Activated CD4-positive, alpha-beta T cell treated with anti-CD3 and anti-CD28 coated beads for 36 hours (primary cell): ENCODE data around the gene TRAPPC4. TPM values are rescaled to one million over a fixed set of nuclear protein-coding genes. Genes with fewer than 3 reads are reported as not detected.

Experiments
- ATAC-seq: fragments of 200-7000 bp; cut with Tn5 transposase; one replicate; pipeline ENCODE4 v1.10.0; 2021; ENCODE audit warnings: mild to moderate bottlenecking, moderate library complexity
- CTCF ChIA-PET: fragments of 350-600 bp; sonication (Branson Sonifier 250); formaldehyde crosslinking; loops from one replicate; lab custom pipeline; 2021; ENCODE audit warnings: antibody characterized with exemption; lab: Charles Lee
- POLR2A ChIA-PET: fragments of 350-600 bp; sonication (Branson Sonifier 250); formaldehyde crosslinking; loops from one replicate; lab custom pipeline; 2021; ENCODE audit warnings: antibody characterized with exemption, inconsistent platforms; lab: Charles Lee
- DNase-seq: peaks from one replicate; pipeline ENCODE4 v3.0.0-alpha.2; 2020
- H3K27ac Mint-ChIP-seq: one replicate; pipeline ENCODE4 v1.8.0; 2021; ENCODE audit warnings: mixed read lengths
- H3K27me3 Mint-ChIP-seq: one replicate; pipeline ENCODE4 v1.8.0; 2021; ENCODE audit warnings: mixed read lengths
- H3K36me3 Mint-ChIP-seq: one replicate; pipeline ENCODE4 v1.8.0; 2021; ENCODE audit warnings: low read depth, mixed read lengths
- H3K4me1 Mint-ChIP-seq: one replicate; pipeline ENCODE4 v1.8.0; 2021; ENCODE audit warnings: mixed read lengths
- H3K4me3 Mint-ChIP-seq: one replicate; pipeline ENCODE4 v1.8.0; 2021; ENCODE audit warnings: mild to moderate bottlenecking, moderate library complexity, mixed read lengths
- H3K9me3 Mint-ChIP-seq: one replicate; pipeline ENCODE4 v1.8.0; 2021; ENCODE audit warnings: low read depth, mixed read lengths
- intact Hi-C, 2 experiments: fragments of 100-400 bp; cut with DNase I in 1 of 2; cut with micrococcal nuclease in 1 of 2; formaldehyde crosslinking; loops; one replicate each; pipeline versions ENCODE4 v1.14.2 to v1.15.1; 2022 to 2024; cut with DNase I, micrococcal nuclease
- microRNA-seq: library from miRNA; unstranded; fragments of <30 nt; microRNA quantifications from one replicate; pipeline ENCODE4 v1.2.0, GENCODE V29; 2021; ENCODE audit warnings: borderline replicate concordance
- total RNA-seq, 2 experiments: library from RNA; stranded (reverse); gene quantifications; one replicate each; pipeline ENCODE4 v1.2.3, GENCODE V29; 2021

The TRAPPC4 gene
- total RNA-seq, 2 experiments from 2014 or later = 62.2 to 81.9 TPM

- ChIA-PET POLR2A (interaction anchor here (0.6 to 1.1 kb wide), 2 partner anchors 10 to 135 kb away, joined by 3 to 4 read pairs; no protein-coding TSS in a partner anchor), CTCF (interaction anchor here (0.6 to 3.9 kb wide), 10 partner anchors 10 to 291 kb away, joined by 3 to 16 read pairs (median 3); partner anchors contain the start of gene HINFP)
- Mint-ChIP-seq H3K27me3 (no peaks in the 10 kb centered on the region), H3K4me3 (peak overlapping the region; percentile 4), H3K36me3 (peaks cover 4% of the 10 kb centered on the region), H3K9me3 (no peaks in the 10 kb centered on the region), H3K27ac (peak overlapping the region; percentile 8), H3K4me1 (peaks cover 34% of the 10 kb centered on the region)
- ATAC-seq = peak; percentile 30
- intact Hi-C loops = loop anchor here in 1 of 2 experiments (1.0 kb wide), 1 partner anchor 132 kb away; no protein-coding TSS in a partner anchor
- DNase-seq = peak; percentile 67
Observed at GRCh38 chr11:119065369-119065768, 46.8 kb downstream of the TRAPPC4 start.

DNA sequence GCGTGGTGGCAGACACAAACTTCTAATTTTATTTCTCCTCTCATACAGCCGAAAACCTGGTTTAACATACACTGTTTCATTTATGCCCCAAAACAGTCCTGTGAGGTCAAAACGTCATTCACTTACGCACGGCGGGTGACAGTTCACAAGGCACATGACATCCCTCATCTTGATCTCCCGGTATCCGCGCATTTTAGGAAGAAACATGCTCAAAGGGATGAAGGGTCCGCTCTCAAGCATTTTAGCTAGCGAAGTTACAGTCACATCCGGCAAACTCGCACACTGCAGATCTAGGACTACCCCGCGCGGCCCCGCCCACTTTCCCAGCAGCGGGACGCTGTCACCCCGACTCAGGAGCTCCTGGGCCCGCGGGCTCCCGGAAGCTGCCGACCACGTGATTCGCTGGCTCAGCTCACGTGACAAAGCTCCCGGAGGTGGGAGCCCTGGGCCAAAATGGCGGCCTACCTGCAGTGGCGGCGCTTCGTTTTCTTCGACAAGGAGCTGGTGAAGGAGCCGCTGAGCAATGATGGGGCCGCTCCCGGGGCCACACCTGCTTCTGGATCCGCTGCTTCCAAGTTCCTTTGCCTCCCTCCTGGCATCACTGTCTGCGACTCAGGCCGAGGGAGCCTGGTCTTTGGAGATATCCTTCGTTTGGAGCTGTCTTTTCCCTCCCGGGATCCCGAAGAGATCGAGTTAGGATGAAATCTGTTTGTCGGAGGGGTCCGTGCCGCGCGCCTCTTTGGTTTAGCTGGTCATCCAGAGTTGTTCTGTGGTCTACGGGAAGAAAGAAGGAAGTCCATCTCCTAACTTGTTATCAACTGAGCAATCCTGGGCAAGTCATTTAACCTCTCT, 49.0 kb downstream of the TRAPPC4 start, which contains the start of gene VPS11:
TSS of gene VPS11 (plus strand) at position 448 of the 852 bp plus-strand sequence. CDS start at position 454, 6 bp downstream.
- peak; percentile 98 for ATAC-seq
- peak; percentile 100 for DNase-seq
- peaks cover 7% of the 10 kb centered on the region for H3K36me3 Mint-ChIP-seq
- H3K4me1 Mint-ChIP-seq = peaks cover 34% of the 10 kb centered on the region
- no peaks in the 10 kb centered on the region for H3K9me3 Mint-ChIP-seq
- ChIA-PET CTCF (interaction anchor here (0.6 to 3.9 kb wide), 26 partner anchors 10 to 458 kb away, joined by 3 to 20 read pairs (median 4); partner anchors contain the start of genes C2CD2L, CBL, DPAGT1 and HMBS), POLR2A (interaction anchor here (0.7 to 2.0 kb wide), 10 partner anchors 11 to 51 kb away, joined by 3 to 28 read pairs (median 11); partner anchors contain the start of genes C2CD2L, DPAGT1, HMBS and HYOU1)
- no peaks in the 10 kb centered on the region for H3K27me3 Mint-ChIP-seq
- H3K4me3 Mint-ChIP-seq = peak within 1 kb of the TSS; percentile 87
- H3K27ac Mint-ChIP-seq = peak within 1 kb of the TSS; percentile 98
- intact Hi-C loops = loop anchor here (1.0 to 2.0 kb wide), 14 partner anchors 10 to 271 kb away; partner anchors contain the start of genes HINFP (in 2 of the 2), HMBS (in 2 of the 2), HYOU1 (in 2 of the 2) and RPS25 (in 2 of the 2)

Small RNA genes within 50 kb of the gene (microRNA-seq; reads per million reads assigned to microRNA genes)
- not detected for gene MIR3656

Other genes with a start within 250 kb of the TRAPPC4 start
- gene DDX6, start 227.6 kb upstream of the TRAPPC4 start, total RNA-seq = 100 to 1,000 TPM; 175 to 178 TPM
- gene CXCR5, start 134.9 kb upstream of the TRAPPC4 start, total RNA-seq = 10 to 100 TPM; 18.9 to 21.3 TPM
- gene BCL9L, start 92.8 kb upstream of the TRAPPC4 start, total RNA-seq = 10 to 100 TPM; 34.5 to 58.5 TPM
- under 1 TPM; 0.19 to 0.32 TPM for gene UPK2, start 62.5 kb upstream of the TRAPPC4 start, total RNA-seq
- not detected for gene FOXR1, start 47.0 kb upstream of the TRAPPC4 start, total RNA-seq
- 10 to 100 TPM; 23.7 to 26.2 TPM for gene CENATAC, start 20.6 kb upstream of the TRAPPC4 start, total RNA-seq
- 1,000 to 10,000 TPM; 1,590 to 1,820 TPM for gene RPS25, start 423 bp upstream of the TRAPPC4 start, total RNA-seq
- 10 to 100 TPM; 26.2 to 36.2 TPM for gene SLC37A4, start 12.1 kb downstream of the TRAPPC4 start, total RNA-seq
- 100 to 1,000 TPM; 104 to 114 TPM for gene HYOU1, start 38.4 kb downstream of the TRAPPC4 start, total RNA-seq
- gene VPS11, start 49.1 kb downstream of the TRAPPC4 start, total RNA-seq = 10 to 100 TPM; 20.5 to 25.4 TPM
- gene HMBS, start 66.1 kb downstream of the TRAPPC4 start, total RNA-seq = 10 to 100 TPM; 39.8 to 41.8 TPM
- gene DPAGT1, start 83.1 kb downstream of the TRAPPC4 start, total RNA-seq = 10 to 100 TPM; 57.8 to 73.5 TPM
- gene C2CD2L, start 88.6 kb downstream of the TRAPPC4 start, total RNA-seq = 10 to 100 TPM; 15.9 to 16.3 TPM
- 10 to 100 TPM; 24.0 to 27.2 TPM for gene HINFP, start 102.8 kb downstream of the TRAPPC4 start, total RNA-seq
- not detected for gene ABCG4, start 130.3 kb downstream of the TRAPPC4 start, total RNA-seq
- 10 to 100 TPM; 18.2 to 25.0 TPM for gene NLRX1, start 150.0 kb downstream of the TRAPPC4 start, total RNA-seq
- under 1 TPM in 1 of 2 experiments, not detected in 1; 0.21 TPM for gene NHERF4, start 166.7 kb downstream of the TRAPPC4 start, total RNA-seq
- gene CBL, start 187.6 kb downstream of the TRAPPC4 start, total RNA-seq = 10 to 100 TPM; 29.3 to 33.2 TPM